MM.1S (cell line): ENCODE results near the gene GRB10.

Experiments used
- DNase-seq: peaks from one replicate; pipeline ENCODE4 v3.0.0-alpha.2; 2015
- H2AFZ ChIP-seq: fragments of 300-600 bp; sonication (generic); 2 replicates; pipeline ENCODE4 v1.6.0; 2016; ENCODE audit warnings: antibody characterized with exemption, low read length
- H3F3A ChIP-seq: fragments of 300-600 bp; sonication (generic); 2 replicates; pipeline ENCODE4 v1.6.1; 2016; ENCODE audit warnings: mild to moderate bottlenecking, antibody characterized with exemption, low read length, moderate library complexity, mixed read lengths; ENCODE audit not compliant: insufficient read depth
- H3K27ac ChIP-seq: fragments of 300-600 bp; sonication (generic); 2 replicates; pipeline ENCODE4 v1.5.1; 2016; ENCODE audit warnings: mild to moderate bottlenecking, low read length
- H3K27me3 ChIP-seq: fragments of 300-600 bp; sonication (generic); replicated peaks from 2 replicates; pipeline ENCODE4 v1.6.0; 2016; ENCODE audit warnings: low read length; ENCODE audit not compliant: insufficient read depth
- H3K36me3 ChIP-seq: fragments of 300-600 bp; sonication (generic); replicated peaks from 2 replicates; pipeline ENCODE4 v1.6.1; 2016; ENCODE audit warnings: mild to moderate bottlenecking, low read length, mixed read lengths; ENCODE audit not compliant: insufficient read depth
- H3K4me1 ChIP-seq: fragments of 300-600 bp; sonication (generic); 2 replicates; pipeline ENCODE4 v1.6.1; 2016; ENCODE audit warnings: low read length, mixed read lengths
- H3K4me2 ChIP-seq: fragments of 300-600 bp; sonication (generic); 2 replicates; pipeline ENCODE4 v1.6.0; 2016; ENCODE audit warnings: low read depth, low read length
- H3K4me3 ChIP-seq: fragments of 300-600 bp; sonication (generic); 2 replicates; pipeline ENCODE4 v1.5.1; 2016; ENCODE audit warnings: low read length, mixed read lengths
- H3K79me2 ChIP-seq: fragments of 300-600 bp; sonication (generic); 2 replicates; pipeline ENCODE4 v1.6.1; 2016; ENCODE audit warnings: mixed run types, low read length, mixed read lengths
- H3K9ac ChIP-seq: fragments of 300-600 bp; sonication (generic); 2 replicates; pipeline ENCODE4 v1.6.1; 2016; ENCODE audit warnings: low read length, mixed read lengths
- H3K9me2 ChIP-seq: fragments of 300-600 bp; sonication (generic); replicated peaks from 2 replicates; pipeline ENCODE4 v1.6.1; 2016; ENCODE audit warnings: mild to moderate bottlenecking, low read length, mixed read lengths; ENCODE audit not compliant: insufficient read depth
- H3K9me3 ChIP-seq: fragments of 300-600 bp; sonication (generic); replicated peaks from 2 replicates; pipeline ENCODE4 v1.6.1; 2016; ENCODE audit warnings: mild to moderate bottlenecking, low read length, mixed read lengths; ENCODE audit not compliant: insufficient read depth
- H4K20me1 ChIP-seq: fragments of 300-600 bp; sonication (generic); 2 replicates; pipeline ENCODE4 v1.6.1; 2016; ENCODE audit warnings: mild to moderate bottlenecking, low read length, moderate library complexity, mixed read lengths; ENCODE audit not compliant: insufficient read depth
- CTCF ChIP-seq: fragments of 300-600 bp; sonication (generic); IDR thresholded peaks from 2 replicates; pipeline ENCODE4 v1.5.1; 2016; ENCODE audit warnings: antibody characterized with exemption, low read length, mixed read lengths
- EZH2 ChIP-seq: fragments of 300-600 bp; sonication (generic); optimal IDR thresholded peaks from 2 replicates; pipeline ENCODE3; 2017; ENCODE audit warnings: low read depth, mild to moderate bottlenecking, antibody characterized with exemption, low read length, mixed read lengths
- EZH2phosphoT487 ChIP-seq: fragments of 300-600 bp; sonication (generic); IDR thresholded peaks from 2 replicates; pipeline ENCODE4 v1.6.1; 2018; ENCODE audit warnings: antibody characterized with exemption, low read length

GRB10 gene

GRCh38 chr7:50792342-50793119 lies 9.8 kb upstream of the GRB10 start:
- Histone ChIP-seq H3K9me2 (no peaks in the 10 kb centered on the region), H3K9ac (no peak overlapping the region), H3K79me2 (no peaks in the 10 kb centered on the region), H3K4me2 (no peak overlapping the region), H3K27ac (no peak overlapping the region), H3K9me3 (no peaks in the 10 kb centered on the region), H3K27me3 (no peaks in the 10 kb centered on the region), H3K36me3 (no peaks in the 10 kb centered on the region), H3K4me3 (no peak overlapping the region), H3F3A (no peaks in the 10 kb centered on the region), H4K20me1 (no peaks in the 10 kb centered on the region), H2AFZ (no peak overlapping the region), H3K4me1 (no peaks in the 10 kb centered on the region)
- TF ChIP-seq CTCF (no peak), EZH2 (no peak), EZH2phosphoT487 (no peak)
- DNase-seq, result no peak

GRCh38 chr7:50791938-50792341 lies 9.2 kb upstream of the GRB10 start:
- DNase-seq, result no peak
- Histone ChIP-seq H3K36me3 (no peaks in the 10 kb centered on the region), H3K27ac (no peak overlapping the region), H3K4me1 (no peaks in the 10 kb centered on the region), H3K9ac (no peak overlapping the region), H3K4me3 (no peak overlapping the region), H4K20me1 (no peaks in the 10 kb centered on the region), H3F3A (no peaks in the 10 kb centered on the region), H2AFZ (no peak overlapping the region), H3K9me2 (no peaks in the 10 kb centered on the region), H3K27me3 (no peaks in the 10 kb centered on the region), H3K9me3 (no peaks in the 10 kb centered on the region), H3K79me2 (no peaks in the 10 kb centered on the region), H3K4me2 (no peak overlapping the region)
- TF ChIP-seq CTCF, result no peak
- no peak for TF ChIP-seq EZH2
- no peak for TF ChIP-seq EZH2phosphoT487

- H3K9me3 ChIP-seq, result no peaks in the 10 kb centered on the region
- no peaks in the 10 kb centered on the region for H3F3A ChIP-seq
- H4K20me1 ChIP-seq, result no peaks in the 10 kb centered on the region
- H3K27ac ChIP-seq, result no peak overlapping the region
- no peaks in the 10 kb centered on the region for H3K36me3 ChIP-seq
- H3K4me3 ChIP-seq, result no peak overlapping the region
- TF ChIP-seq CTCF (no peak), EZH2 (no peak), EZH2phosphoT487 (no peak)
- H2AFZ ChIP-seq, result no peak overlapping the region
- no peak overlapping the region for H3K9ac ChIP-seq
- no peaks in the 10 kb centered on the region for H3K79me2 ChIP-seq
- DNase-seq, result no peak
- no peaks in the 10 kb centered on the region for H3K4me1 ChIP-seq
- no peak overlapping the region for H3K4me2 ChIP-seq
- no peaks in the 10 kb centered on the region for H3K9me2 ChIP-seq
- H3K27me3 ChIP-seq, result no peaks in the 10 kb centered on the region
These were observed 8.8 kb upstream of the GRB10 start for GRCh38 chr7:50791363-50791937.
